Measurements from ENCODE around the gene KCTD11.
"Not testable (repeated sequence)": the region's sequence is repeated elsewhere in the genome, so short reads cannot be mapped to it uniquely, and the experiment has no call there.

Gene KCTD11

GRCh38 chr17:7322520-7323194 lies 29.3 kb upstream of the KCTD11 start:
- no peak for DNase-seq (ENCODE audit: low read depth)

GRCh38 chr17:7323731-7324437 lies 28.1 kb upstream of the KCTD11 start:
- DNase-seq (ENCODE audit: low read depth), result no peak

GRCh38 chr17:7324438-7324779 lies 27.6 kb upstream of the KCTD11 start:
- DNase-seq (ENCODE audit: low read depth), result no peak

- no peak for DNase-seq (ENCODE audit: low read depth)
These were observed 26.9 kb upstream of the KCTD11 start for GRCh38 chr17:7325031-7325528.

DNA sequence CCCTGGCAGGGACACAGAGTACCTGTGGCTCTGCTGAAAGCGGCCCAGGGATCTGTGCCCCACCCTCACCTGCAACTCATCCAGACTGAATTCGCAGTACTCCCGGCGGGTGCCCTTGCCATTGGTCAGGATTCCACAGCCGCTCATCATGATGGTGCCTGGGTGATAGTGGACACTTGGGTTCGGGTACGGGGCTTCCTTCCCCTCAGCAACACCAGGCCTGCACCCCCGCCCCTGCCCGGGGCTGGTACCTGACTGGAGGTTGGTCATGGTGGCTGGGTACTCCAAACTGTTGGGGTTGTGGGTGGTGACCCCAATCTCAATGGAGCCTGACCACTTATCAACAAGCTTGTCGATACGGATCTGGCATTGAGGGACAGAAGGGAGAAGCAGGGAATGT lies 25.8 kb upstream of the KCTD11 start:
- DNase-seq (ENCODE audit: low read depth), result no peak

GRCh38 chr17:7327056-7327455 lies 24.9 kb upstream of the KCTD11 start:
- no peak for DNase-seq (ENCODE audit: low read depth)

DNA sequence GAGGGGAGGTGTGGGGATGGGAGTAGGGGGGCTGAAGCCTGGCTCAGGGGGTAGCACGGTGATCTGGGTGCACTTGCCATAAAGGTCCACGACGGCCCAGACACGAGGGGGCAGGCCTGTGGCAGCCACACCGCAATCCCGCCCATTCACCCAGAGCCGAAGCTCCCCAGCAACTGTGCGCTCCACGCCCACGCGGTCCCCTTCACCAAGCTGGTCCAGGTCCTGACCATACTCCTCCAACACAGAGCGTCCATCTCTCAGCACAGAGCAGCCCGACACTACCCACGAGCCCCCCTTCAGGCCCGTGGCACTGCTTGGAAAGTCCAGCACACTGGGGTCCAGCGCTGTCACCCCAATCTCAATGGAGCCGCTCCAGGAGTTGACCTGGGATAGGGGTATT lies 24.5 kb upstream of the KCTD11 start:
- no peak for DNase-seq (ENCODE audit: low read depth)

DNA sequence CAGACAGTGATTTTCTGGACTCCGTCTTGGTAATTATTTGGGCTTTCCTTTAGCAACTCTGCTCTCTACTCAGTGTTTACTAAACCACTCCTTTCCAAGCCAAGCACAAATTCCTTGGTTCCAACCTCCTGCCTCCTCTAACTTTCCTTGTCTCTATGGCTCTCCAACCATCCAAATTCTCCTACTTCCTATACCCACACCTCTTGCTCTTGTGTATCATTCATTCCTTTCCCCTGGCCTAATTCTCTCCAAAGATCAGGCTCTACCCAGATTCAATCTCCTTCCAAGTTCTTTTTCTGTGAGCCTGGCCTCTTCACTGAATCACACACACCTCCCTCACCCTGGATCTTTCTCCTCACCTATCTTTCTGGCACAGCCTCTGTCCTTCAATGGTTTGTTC lies 24.0 kb upstream of the KCTD11 start:
- no peak for DNase-seq (ENCODE audit: low read depth)

GRCh38 chr17:7328840-7329373 lies 23.1 kb upstream of the KCTD11 start, which contains the start of gene NEURL4:
Gene NEURL4, minus strand, starts transcription at chr17:7329335. Its CDS starts 23 bp downstream, at chr17:7329312.
- no peak for DNase-seq (ENCODE audit: low read depth)

- peak; percentile 93 for DNase-seq (ENCODE audit: low read depth)
These were observed 22.5 kb upstream of the KCTD11 start for GRCh38 chr17:7329374-7329996.

- no peak for DNase-seq (ENCODE audit: low read depth)
These were observed 21.8 kb upstream of the KCTD11 start for GRCh38 chr17:7329997-7330637.

DNA sequence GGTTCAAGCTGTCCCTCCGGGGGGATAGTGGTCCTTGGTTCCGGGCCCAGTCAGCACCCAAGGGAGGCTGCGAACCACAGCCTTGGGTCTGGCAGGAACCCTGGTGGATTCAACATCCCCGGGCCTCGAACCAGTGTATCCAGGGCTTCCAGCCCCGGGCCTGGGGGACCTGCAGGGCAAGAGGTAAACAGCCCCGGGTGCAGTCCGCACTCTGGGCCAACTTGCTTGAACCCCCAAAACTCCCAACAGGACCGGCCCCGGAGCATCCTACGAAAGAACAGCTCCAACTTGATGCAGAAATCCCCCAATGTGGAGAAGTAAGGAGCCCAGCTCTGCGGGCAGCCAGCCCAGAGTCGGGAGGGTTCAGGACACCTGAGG lies 21.3 kb upstream of the KCTD11 start:
- no peak for DNase-seq (ENCODE audit: low read depth)

DNA sequence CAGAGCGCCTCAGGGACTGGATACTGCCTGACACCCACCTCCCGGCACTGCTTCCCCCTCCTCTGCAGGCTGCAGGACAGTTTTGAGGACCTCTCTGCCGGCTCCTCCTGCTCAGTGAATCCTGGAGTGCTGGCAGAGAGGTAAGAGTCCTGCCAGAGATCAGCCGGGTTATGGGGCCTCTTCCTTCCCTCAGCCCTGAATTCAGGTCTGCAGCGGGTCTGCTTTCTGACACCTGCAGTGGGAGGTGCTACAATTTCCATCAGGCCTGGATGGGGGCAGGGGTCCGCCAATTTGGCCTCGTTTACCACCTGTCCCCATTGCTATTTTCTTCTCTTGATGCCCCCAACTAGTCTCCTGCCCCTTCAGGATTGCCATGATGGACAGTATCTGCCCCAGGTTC lies 19.9 kb upstream of the KCTD11 start:
- DNase-seq (ENCODE audit: low read depth), result no peak

GRCh38 chr17:7332600-7333069 lies 19.3 kb upstream of the KCTD11 start:
- not testable (repeated sequence) for DNase-seq (ENCODE audit: low read depth)

DNA sequence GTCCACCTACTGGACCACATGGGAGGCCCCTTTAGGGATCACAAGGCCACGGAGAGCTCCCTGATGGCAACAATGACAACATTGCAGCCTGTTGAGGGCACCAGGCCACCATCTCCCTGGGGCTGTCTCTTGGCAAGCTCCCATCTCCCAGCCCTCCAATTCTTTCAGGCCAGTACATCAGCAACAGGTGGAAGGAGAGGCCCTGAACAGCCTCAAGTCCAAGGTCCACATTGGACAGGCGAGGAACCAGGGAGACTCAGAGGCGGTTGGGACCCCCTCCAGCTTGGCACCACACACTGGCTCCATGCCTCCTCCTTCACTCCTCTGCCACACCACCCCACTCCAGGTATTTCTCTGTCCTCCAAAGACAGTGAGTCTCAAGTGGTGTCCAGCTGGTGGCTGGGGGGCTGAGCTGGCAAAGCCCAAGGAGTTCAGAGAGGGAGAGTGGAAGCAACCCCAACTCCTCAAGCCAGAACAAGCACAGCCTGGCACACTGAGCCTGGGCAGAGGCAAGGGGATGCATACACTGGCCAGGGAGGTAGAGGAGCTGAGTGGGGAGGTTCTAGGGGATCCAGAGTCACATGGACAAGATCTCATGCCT lies 16.9 kb upstream of the KCTD11 start:
- DNase-seq (ENCODE audit: low read depth), result no peak

- DNase-seq (ENCODE audit: low read depth), result not testable (repeated sequence)
These were observed 16.2 kb upstream of the KCTD11 start for GRCh38 chr17:7335765-7336164.

GRCh38 chr17:7336240-7337175 lies 15.5 kb upstream of the KCTD11 start, which contains the start of gene ACAP1:
Gene ACAP1, plus strand, starts transcription at chr17:7336529. Its CDS starts 206 bp downstream, at chr17:7336735.
- peak; percentile 58 for DNase-seq (ENCODE audit: low read depth)

GRCh38 chr17:7337600-7337999 lies 14.4 kb upstream of the KCTD11 start:
- not testable (repeated sequence) for DNase-seq (ENCODE audit: low read depth)

GRCh38 chr17:7340179-7340578 lies 11.8 kb upstream of the KCTD11 start:
- DNase-seq (ENCODE audit: low read depth), result no peak

DNA sequence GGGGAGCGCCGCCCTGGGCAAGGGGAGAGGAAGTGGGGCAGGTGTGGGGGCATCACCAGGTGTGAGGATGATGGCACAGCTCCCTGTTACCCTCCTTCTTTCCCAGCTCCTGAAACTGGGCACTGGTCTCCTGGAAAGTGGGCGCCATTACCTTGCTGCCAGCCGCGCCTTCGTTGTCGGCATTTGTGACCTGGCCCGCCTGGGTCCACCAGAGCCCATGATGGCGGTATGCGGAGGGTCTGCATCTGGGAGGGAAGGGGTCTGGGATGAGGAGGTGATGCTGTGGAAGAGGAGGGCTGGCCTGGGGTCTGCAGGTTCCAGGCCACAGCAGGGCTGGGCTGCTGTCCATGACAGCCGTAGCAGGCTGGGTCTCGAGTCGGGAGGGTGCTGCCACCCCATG lies 10.1 kb upstream of the KCTD11 start:
- no peak for DNase-seq (ENCODE audit: low read depth)

DNA sequence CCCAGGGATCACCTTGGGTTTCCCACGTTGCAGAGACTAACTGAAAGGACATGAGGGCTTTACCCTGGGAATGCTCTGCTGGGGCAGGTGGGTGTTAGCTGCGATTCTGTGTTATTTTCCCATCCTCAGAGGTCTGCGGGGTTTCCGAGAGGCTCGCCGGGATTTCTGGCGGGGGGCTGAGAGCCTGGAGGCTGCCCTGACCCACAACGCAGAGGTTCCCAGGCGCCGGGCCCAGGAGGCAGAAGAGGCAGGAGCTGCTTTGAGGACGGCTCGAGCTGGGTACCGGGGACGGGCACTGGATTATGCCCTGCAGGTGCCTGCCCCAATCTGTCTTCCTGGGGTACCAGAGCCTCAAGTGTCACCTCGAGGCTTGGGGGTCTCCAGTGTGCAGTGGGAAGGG lies 8.7 kb upstream of the KCTD11 start:
- DNase-seq (ENCODE audit: low read depth), result no peak
